Hematopoietic multipotent progenitor cell treated with erythropoietin and hydrocortisone succinate and interleukin-3 and kit ligand, for 17 days (in vitro differentiated cells): ENCODE results near the gene SLC17A9.
A peak's percentile ranks its signal among the peaks of the same experiment; 100 is the strongest.

ENCODE experiments used
- DNase-seq: peaks from one replicate; pipeline ENCODE4 v3.0.0-alpha.2; 2015; ENCODE audit warnings: low spot score

SLC17A9 gene

DNA sequence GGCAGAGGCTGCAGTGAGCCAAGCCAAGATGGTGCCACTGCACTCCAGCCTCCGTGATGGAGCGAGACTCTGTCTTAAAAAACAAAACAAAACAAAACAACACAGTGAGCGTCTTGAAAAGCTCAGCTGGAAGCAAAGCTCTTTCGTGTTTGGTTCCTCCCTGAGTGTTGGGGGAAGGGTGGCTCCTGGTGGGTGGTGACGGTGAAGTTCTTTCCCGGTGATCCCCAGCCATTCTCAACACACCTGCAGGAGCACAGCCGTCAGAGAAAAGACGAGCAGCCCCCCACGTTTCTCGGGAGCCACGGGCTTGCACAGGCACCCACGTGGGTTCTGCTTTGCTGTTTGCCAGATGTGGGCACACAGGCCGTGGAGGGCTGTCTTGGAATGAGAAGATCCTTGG, 51.0 kb downstream of the SLC17A9 start:
- no peak for DNase-seq

DNA sequence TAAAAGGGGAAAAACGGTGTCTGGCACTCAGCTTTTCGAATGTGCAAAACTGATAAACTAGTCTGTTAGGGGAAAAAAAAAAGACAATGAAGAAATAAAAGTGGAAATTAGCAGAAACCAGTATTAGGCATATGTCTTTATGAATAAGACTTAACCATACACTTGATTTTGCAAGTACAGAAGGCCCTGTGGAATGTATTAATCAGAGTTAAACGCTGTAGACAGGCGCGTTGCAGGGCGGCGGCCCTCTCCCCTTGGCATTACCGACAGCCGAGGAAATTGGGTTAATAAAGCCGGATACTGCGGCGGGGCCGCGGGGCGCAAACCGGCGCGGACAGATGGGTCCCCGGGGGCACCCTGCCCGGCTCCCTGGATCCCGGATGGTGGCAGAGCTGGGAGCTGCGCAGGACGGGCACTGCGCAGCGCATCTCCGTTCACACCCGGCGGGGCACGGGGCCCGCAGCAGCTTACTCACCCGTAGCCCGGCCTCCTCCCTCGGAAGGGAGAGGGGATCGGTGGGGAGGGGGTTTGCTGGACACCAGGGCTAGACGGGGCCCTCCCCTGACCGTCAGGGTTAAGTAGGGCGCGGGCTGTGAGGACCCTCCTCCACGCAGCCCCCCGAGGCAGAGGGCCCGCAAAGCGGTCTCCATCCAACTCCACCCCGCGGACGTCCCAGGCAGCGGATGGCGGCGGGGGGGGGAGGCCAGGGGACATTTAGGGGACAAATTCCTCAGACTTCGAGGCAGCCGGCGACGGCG, 52.3 kb downstream of the SLC17A9 start:
- DNase-seq: no peak

DNA sequence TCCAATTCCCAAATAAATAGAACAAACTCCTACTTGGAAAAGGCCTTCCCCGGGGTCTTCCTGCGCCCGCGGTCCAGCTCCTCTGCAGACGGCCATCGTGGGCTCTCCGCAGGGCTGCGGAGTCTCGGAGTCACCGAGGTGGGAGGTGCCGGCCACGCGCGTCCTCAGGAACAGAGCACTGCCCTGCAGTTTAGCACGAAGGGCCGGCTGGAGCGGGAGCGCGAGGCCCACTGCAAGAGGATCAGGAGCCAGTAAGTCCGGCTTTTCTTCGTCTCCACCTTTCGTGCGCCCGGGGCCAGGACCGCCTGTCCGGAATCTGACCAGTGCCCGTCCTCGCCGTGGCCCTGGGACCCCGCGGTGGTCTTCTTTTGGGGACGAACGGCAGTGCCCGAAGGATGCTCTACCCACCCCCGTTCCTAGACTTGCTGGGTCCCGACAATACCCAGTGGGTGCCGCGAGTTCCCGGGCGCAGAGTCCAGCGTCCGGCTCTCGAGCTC, 52.9 kb downstream of the SLC17A9 start:
- DNase-seq: no peak

DNA sequence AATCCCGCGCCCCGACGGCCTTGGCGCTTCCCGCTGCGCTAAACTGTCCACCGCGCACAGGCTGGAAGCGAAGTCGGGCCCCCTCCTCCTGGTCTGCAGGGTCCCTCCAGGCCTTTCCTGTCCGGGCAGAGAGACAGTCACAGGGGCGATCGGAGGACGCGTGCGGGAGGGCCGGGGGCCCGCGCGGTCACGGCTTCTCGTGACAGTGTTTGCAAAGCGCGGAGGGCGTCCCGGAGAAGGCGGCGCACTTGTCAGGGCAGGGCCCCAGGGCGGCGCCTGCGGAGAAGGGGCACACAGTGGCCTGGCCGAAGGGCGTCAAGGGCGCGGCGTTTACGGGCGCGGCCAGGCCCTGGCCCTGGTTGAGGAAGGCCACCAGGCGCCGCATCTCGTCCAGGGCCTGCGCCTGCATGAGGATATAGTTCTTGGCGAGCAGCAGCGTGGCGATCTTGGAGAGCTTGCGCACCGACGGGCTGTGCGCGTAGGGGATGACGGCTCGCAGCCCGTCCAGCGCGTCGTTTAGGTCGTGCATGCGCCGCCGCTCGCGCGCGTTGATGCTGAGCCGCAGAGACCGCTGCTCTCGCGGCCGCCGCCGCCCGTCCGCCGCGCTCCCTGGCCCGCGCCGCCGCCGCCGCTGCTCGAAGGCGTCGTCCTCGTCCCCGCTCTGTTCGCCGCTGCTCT, 53.5 kb downstream of the SLC17A9 start:
- no peak for DNase-seq

DNA sequence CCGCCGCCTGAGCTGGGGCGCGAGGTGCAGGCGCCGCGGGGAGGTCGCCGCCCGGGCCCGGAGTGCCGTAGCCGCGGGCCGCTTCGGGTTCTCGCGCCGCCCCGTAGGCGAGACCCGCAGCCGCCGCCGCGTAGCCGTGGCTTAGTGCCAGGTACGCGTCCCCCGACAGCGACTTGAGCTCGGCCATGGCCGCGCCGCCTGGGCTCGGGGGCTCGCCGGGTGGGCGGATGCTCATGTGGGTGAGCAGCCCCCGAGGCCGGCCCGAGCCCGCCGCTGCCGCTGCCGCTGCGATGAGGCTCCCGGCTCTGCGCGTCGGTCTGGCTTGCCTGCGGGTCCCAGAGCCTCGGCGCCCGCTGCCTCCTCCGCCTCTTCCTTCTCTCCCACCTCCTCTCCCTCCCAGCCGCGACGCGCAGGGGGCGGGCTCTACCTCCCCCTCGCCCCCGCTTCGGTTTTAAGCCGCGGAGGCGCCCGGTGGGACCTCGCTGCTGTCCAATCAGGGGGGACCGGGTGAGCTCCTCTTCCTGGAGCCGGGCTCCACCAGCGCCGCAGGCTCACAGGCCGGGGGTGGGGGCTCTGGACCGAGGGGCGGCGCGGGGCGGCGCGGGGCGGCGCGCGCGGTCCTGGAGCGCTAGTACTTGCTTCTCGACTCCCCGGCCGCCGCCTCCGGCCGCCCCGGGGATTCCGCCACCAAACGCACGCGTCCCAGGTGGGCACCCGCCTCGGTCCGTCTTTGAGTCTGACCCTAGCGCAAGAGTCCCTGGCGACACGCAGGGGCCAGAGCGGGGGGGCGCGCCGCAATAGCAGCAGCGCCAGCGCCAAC, 54.2 kb downstream of the SLC17A9 start, which contains the start of gene BHLHE23:
BHLHE23 (minus strand) TSS at position 425 of the 820 bp plus-strand sequence; CDS start at position 235, 190 bp downstream.
- DNase-seq: no peak

DNA sequence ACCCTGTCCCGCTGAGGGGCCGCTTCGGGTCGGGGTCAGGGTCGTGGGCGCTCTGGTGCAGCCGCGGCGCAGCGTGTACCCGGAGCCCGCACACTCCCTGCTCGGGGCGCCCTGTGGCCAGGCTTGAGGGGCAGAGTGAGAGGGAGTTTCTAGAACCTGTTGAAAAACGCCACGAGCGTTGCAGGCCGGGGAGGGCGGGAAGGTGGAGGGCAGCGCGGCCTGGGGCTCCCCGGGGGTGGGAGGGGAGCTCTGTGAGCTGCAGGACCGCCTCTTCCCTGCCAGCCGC, 54.8 kb downstream of the SLC17A9 start:
- DNase-seq: no peak

DNA sequence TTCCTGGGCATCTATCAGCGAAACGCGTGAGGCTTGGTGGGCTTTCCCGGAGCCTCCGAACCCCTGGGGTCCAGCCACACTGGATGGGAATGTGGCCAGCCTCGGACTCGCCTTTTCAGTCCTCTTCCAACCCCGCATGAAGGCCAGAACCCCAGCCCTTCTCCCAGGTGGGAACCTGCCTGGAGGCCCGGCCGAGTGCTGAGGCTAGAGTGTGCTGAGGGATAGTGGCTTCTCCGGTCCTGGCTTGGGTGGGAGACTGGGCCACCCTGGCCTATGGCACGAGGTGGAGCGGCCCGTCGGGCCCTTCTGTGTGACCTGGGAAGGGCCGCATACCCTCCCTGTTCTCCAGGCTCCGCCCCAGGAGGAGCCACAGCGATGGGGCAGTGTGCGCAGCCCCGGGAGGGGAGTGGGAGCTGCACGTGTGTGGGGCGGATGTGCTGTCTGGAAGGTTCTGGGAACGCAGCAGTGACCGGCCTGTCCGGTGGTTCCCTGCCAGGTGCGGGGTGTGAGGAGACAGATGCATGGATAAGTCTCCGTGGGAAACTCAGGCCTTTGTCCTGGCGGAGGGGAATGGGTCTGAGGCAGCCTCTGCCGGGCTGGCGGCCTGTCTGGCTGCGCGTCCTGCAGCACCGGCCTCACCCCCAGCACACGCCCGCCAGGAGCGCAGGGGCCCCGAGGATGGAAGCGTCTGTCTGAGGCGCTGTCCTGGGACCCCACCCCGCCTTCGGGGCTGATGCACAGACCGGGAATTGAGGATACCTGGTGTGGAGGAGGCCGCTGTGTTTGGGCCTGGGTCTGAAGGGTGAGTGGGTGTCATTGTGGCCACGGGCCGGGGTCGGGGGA, 55.4 kb downstream of the SLC17A9 start:
- no peak for DNase-seq

DNA sequence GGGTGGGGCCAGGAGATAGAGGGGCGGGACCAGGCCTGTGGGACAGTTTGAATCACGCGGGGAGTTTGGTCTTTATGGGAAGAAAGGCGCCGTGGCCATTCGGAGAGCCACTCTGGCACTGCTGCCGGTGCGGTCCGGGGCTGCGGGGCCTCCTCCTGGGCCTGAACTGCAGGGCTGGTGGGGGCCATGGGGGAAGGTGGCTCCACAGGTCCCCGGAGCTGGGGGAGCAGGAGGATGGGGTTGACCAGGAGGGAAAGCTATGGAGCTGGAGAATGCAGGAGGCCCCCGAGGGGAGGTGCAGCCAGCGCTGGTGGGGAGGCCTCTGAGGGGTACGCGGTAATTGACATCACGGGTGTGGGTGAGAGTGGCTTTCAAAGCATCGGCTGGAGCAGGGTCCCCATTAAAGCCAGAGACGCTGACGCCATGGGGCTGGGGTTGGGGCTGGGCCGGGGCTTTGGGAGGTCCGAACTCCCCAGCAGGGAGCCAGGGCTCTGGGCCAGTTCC, 56.1 kb downstream of the SLC17A9 start:
- no peak for DNase-seq

DNA sequence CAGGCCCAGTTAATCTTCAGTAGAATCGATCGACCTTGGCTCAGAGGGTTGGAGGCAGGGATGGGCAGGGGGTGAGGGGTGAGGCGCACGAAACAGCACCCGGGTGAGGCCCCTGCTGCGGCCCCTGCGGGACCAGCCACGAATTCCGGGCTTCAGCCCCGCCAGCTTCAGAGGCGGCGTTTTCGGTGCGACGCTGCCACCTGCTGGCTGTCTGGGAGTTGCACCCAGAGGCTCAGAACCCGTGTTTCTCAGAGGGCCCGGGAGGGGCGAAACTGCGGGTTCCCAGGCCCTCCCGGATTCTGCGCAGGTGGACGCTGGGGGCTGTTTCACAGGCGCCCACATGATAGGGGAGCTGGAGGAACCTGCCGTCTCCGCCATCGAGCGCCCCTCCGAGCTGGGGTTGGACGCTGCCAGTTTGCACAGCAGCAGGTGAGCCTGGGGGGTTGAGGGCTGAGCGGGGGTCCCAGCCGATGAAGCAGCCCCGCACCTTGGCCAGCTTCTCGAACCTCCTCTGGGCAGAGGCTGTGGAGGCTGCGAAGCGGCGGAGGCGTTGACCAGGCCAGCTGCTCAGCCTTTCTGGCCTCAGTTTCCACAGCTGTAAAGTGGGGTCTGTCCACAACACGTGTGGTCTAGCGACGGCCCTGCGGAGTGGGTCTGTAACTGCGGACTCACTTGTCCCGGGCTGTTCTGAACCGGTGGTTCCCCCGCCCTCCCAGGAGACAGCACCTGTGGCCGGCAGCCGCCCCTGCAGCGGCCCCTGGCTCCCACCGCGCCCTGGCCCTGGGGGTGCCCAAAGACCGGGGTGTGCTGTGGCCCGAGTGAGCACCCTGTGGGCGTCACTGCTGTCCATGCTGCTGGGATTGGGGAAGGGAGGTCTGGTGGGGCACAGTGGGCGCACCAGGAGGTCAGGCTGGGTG, 56.8 kb downstream of the SLC17A9 start:
- peak; percentile 74 for DNase-seq

DNA sequence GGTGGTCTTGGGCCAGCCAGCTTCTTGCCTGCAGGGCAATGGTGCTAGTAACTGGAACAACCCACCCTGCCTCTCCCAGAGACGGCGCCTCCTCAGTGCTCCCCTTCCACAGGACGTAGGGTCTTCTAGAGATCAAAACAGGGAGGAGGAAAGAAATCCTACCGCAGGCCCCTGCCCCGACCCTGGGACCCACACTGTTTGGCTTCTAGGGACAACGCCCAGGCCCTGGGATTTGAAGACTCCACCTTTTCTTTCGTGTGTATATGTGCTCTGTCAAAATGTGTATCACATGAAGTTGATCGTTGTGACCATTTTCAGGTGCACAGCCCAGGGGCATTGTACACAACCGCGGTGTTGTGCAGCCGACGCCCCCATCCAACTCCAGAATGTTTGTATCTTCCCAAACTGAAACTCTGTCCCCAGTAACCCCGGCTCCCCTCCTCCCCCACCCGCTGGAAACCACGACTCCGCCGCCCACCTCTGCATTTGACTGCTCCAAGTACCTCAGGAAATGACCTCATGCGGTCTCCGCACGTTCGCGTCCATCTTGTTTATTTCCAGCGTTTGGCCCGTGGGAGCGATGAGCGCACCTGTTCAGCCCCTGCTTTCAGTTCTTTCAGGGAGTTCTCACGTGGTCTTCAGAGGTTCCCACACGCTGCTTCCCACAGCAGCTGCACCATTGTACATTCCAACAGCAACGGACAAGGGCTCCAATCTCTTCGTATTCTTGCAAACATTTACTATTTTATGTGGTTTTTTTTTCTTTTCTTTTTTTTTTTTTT, 57.7 kb downstream of the SLC17A9 start:
- DNase-seq: no peak

DNA sequence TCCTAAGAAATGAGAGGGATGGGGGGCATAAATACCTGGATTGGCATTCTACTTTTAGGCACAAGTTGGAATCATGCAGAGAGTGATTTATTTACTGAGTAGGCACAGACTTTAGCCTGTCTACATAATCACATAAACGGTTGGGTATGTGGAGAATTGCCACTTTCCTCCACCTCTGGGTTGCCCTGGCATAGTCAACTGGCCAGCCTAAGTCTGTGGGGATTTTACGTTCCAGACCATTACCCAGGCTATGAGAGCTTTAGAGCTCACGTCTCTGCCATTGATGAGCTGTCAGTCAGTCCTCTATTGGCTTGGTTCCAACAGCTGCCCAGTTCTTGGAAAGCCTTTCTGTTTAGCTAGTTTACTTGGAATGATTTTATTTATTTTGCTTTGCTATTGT, 59.3 kb downstream of the SLC17A9 start:
- peak; percentile 5 for DNase-seq

DNA sequence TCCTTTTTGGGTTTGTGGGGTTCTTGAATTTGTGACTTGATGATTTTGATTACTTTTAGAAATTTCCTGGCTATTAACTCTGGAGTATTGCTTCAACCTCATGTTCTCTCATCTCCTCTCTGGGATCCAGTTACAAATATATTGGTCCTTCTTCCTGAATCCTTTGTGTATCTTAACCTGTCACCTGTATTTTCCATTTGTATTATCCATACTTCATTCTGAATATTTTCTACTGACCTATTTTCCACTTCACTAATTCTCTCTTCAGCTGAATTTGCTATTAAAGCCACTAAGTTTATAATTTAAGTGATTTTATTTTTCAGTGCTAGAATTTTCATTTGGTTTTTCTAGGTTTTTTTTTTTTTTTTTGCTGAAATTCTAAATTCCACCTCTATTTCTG, 60.7 kb downstream of the SLC17A9 start:
- no peak for DNase-seq

DNA sequence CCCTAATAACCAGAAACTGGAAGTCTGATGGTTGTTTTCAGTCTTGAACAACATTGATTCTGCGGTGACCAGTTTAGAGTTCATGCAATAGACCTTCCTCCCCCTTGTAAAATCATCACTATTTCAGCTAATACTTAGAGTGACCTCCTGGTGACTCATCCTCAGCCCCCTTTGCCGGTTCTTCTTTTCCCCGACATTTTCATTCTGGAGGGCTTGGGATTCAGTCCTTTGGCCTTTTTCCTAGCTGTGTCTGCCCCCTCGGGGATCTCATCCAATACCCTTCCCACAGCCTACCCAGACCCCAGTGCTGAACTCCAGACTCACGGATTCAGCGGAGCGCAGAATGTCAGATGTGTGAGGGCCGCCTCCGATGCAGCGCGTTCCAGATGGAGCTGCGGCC, 61.8 kb downstream of the SLC17A9 start:
- DNase-seq: no peak

DNA sequence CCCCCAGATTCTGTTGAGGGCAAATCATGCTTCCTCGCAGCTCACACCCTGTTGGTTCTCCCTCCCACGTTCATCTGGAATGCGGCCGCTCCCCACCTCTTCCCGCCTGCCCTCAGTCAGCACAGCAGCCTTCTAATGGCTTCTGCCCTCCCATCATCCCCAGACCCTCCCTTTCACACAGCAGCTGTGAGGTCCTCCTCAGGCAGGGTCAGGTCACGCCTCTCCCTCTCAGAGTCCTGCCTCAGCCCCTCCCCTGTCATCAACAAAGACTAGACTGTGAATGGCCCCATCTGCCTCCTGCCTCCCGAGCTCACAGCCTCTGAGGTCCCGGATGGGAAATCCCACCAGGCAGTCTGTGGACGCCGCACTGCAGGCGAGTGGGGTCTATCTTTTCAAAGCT, 62.2 kb downstream of the SLC17A9 start:
- no peak for DNase-seq

DNA sequence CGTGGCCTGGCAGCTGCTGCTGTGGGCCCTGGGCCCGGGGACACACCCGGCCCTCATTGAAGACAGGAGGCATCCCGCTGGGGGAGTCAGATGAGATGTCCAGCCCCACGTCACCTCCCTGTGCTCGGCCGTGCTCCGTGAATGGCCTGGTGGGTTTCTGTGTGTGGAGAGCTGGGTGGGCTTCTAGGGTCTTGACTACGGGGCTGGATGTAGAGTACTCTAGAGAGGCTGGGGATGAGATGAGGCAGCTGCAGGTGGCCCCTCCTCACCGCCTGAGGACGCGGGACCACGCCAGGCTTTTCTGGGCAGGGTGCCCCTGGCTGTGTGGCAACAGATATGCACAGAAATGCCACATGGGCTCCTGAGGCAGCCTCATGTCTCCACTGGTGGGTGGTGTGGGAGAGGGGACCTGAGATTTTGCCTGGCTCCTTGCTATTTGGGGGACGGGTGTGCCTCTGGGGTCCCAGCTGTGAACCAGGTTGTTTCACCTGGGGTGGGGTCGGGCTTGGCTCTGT, 62.7 kb downstream of the SLC17A9 start:
- DNase-seq: no peak

DNA sequence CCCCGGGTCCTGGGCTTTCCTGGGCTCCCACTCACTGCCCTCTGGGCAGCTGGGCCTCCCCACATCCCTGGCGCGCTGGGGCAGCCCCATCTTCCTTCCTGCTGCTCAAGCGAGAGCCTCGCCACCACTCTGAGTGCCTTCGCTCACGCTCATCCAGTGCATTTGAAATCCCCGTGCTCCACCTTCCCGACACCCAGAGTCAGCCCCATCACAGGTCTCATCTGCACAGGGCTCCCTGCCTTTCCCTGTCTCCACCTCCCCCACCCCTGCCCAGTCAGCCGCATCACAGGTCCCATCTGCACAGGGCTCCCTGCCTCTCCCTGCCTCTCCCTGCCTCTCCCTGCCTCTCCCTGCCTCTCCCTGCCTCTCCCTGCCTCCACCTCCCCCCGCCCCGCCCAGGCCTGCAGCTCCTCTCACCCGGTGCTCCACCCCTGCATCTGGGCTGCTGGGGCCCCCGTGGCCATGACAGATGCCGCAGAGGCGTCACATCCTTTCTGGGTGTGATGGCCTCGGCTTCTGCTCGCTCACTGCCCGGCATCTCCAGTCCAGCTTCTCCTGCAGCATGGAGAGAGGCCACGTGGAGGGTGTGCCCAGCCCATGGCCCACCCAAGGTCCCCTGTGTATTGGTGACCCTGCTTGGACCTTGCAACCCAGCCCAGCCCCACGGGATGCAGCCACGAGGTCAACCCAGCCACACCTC, 63.3 kb downstream of the SLC17A9 start:
- DNase-seq: no peak

DNA sequence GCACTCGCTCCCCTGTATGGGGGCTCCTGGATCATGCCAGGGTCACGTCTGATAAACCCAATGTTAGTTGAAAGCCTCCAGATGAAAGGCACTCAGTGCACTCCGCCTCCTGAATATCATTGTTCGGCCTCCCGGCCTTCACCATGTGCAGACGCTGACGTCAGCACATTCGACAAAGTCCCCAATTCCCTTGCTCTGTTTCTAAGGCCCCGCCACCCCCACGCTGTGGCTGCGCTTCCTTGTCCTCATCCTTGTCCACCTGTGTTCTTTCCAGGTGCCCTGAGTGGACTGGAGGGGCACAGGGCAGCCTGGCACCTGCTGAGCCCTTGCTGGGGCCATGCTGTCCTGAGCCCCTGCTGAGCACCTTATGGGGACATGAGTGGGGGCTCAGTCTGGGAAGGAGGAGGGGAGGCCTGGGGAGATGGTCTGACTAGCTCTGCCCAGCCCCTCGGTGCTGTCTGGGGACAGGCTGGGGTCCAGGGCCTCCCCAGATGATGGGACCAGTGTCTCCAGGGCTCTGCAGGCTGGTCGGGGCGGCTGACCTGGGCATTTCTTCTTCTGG, 64.1 kb downstream of the SLC17A9 start:
- DNase-seq: no peak

DNA sequence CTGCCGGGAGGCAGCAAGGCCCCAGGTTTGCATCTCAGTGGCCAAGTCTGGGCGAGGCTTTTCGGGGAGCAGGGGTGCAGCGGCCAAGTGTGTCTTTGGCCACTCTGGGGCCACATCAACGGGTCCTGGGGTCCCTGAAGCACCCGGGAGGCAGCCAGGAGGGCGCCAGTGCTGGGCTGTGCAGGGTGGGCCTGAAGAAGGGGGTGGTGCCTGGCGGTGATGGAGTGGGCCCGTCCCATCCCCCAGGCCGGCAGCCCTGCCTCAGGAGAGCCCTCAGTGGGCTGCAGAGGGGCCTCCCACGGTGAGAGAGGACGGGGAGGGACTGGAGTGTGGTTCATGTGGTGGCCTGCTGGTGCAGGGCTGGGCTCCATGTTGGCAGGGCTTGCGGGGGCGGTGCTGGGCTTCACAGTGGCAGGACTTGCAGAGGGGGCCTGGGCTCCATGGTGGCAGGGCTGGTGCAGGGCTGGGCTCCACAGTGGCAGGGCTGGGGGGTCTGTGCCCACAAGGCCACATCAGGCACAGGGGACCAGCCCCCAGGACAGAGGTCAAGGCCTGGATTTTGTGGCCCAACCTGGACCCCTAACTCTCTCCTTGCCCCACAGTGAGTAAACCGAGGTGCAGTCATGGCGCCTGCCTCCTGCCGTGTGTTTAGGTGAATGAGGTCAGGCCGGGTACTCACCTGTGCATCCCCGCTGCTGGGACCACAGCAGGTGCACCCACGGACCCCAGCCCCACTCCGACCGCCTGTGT, 64.7 kb downstream of the SLC17A9 start:
- DNase-seq: no peak
